ENCODE data around the gene DENND4C.
"Not testable (repeated sequence)": the region's sequence is repeated elsewhere in the genome, so short reads cannot be mapped to it uniquely, and the experiment has no call there.

DENND4C gene

GRCh38 chr9:19409401-19410194, 179.1 kb downstream of the DENND4C start:
- Histone ChIP-seq H3K79me2 (no peaks in the 10 kb centered on the region), H3K9me3 (ENCODE audit: control insufficient read depth, low read length) (no peaks in the 10 kb centered on the region), H3K27me3 (ENCODE audit: control insufficient read depth, insufficient read depth, low read length) (no peaks in the 10 kb centered on the region), H3K4me1 (peaks cover 3% of the 10 kb centered on the region), H3K36me3 (ENCODE audit: control insufficient read depth, insufficient read depth, low read length) (no peaks in the 10 kb centered on the region), H2AFZ (peak overlapping the region; percentile 86), H3K4me2 (ENCODE audit: low read length) (peak overlapping the region; percentile 79), H3K9ac (no peak overlapping the region), H3K4me3 (ENCODE audit: low read depth, low read length) (peak overlapping the region; percentile 63), H3K27ac (peak overlapping the region; percentile 69)
- TF ChIP-seq CTCF (IDR thresholded peaks at IDR 0.05), result no peak

- H3K9ac ChIP-seq, result no peak overlapping the region
- H3K79me2 ChIP-seq, result no peaks in the 10 kb centered on the region
- H3K27ac ChIP-seq, result no peak overlapping the region
These were observed 179.7 kb downstream of the DENND4C start for GRCh38 chr9:19410195-19410503.

GRCh38 chr9:19410594-19410993, 180.1 kb downstream of the DENND4C start:
- H3K27ac ChIP-seq, result no peak overlapping the region

More at GRCh38 chr9:19410195-19410503, 179.7 kb downstream of the DENND4C start:
- H3K4me3 ChIP-seq (ENCODE audit: low read depth, low read length), result no peak overlapping the region
- no peak overlapping the region for H2AFZ ChIP-seq
- H3K4me1 ChIP-seq, result peaks cover 3% of the 10 kb centered on the region
- no peaks in the 10 kb centered on the region for H3K27me3 ChIP-seq (ENCODE audit: control insufficient read depth, insufficient read depth, low read length)
- TF ChIP-seq CTCF (IDR thresholded peaks at IDR 0.05), result no peak
- H3K4me2 ChIP-seq (ENCODE audit: low read length), result no peak overlapping the region
- H3K9me3 ChIP-seq (ENCODE audit: control insufficient read depth, low read length), result no peaks in the 10 kb centered on the region
- H3K36me3 ChIP-seq (ENCODE audit: control insufficient read depth, insufficient read depth, low read length), result no peaks in the 10 kb centered on the region

GRCh38 chr9:19411316-19411715, 180.8 kb downstream of the DENND4C start:
- H3K79me2 ChIP-seq, result no peaks in the 10 kb centered on the region
- H2AFZ ChIP-seq, result no peak overlapping the region
- H3K9me3 ChIP-seq (ENCODE audit: control insufficient read depth, low read length), result no peaks in the 10 kb centered on the region
- TF ChIP-seq CTCF (IDR thresholded peaks at IDR 0.05), result no peak
- no peak overlapping the region for H3K4me2 ChIP-seq (ENCODE audit: low read length)
- H3K9ac ChIP-seq, result no peak overlapping the region
- H3K36me3 ChIP-seq (ENCODE audit: control insufficient read depth, insufficient read depth, low read length), result no peaks in the 10 kb centered on the region
- H3K27me3 ChIP-seq (ENCODE audit: control insufficient read depth, insufficient read depth, low read length), result no peaks in the 10 kb centered on the region
- H3K27ac ChIP-seq, result no peak overlapping the region
- H3K4me3 ChIP-seq (ENCODE audit: low read depth, low read length), result no peak overlapping the region
- H3K4me1 ChIP-seq, result peaks cover 3% of the 10 kb centered on the region

More at GRCh38 chr9:19410594-19410993, 180.1 kb downstream of the DENND4C start:
- Histone ChIP-seq H2AFZ (no peak overlapping the region), H3K4me3 (ENCODE audit: low read depth, low read length) (no peak overlapping the region), H3K9me3 (ENCODE audit: control insufficient read depth, low read length) (no peaks in the 10 kb centered on the region), H3K36me3 (ENCODE audit: control insufficient read depth, insufficient read depth, low read length) (no peaks in the 10 kb centered on the region), H3K4me1 (peaks cover 3% of the 10 kb centered on the region), H3K9ac (no peak overlapping the region), H3K27me3 (ENCODE audit: control insufficient read depth, insufficient read depth, low read length) (no peaks in the 10 kb centered on the region), H3K4me2 (ENCODE audit: low read length) (no peak overlapping the region), H3K79me2 (no peaks in the 10 kb centered on the region)
- TF ChIP-seq CTCF (IDR thresholded peaks at IDR 0.05), result no peak

GRCh38 chr9:19413456-19413855, 183.0 kb downstream of the DENND4C start:
- H3K4me2 ChIP-seq (ENCODE audit: low read length); H3K27me3 ChIP-seq (ENCODE audit: control insufficient read depth, insufficient read depth, low read length); H3K79me2 ChIP-seq; H3K9ac ChIP-seq; H2AFZ ChIP-seq; H3K4me1 ChIP-seq; H3K4me3 ChIP-seq (ENCODE audit: low read depth, low read length); H3K27ac ChIP-seq; H3K9me3 ChIP-seq (ENCODE audit: control insufficient read depth, low read length); H3K36me3 ChIP-seq (ENCODE audit: control insufficient read depth, insufficient read depth, low read length): not testable (repeated sequence)
